ENCODE measurements around the gene CACNB3. TPM values are rescaled to one million over a fixed set of nuclear protein-coding genes. Genes with fewer than 3 reads are reported as not detected.

CACNB3 gene
- total and polyA plus RNA-seq, 12 donors: 2.2 to 13.5 (median 4.6) TPM

- no peak for TF ChIP-seq CTCF (IDR thresholded peaks at IDR 0.05)
- Histone ChIP-seq H3K27ac (no peak overlapping the region), H3K36me3 (peaks cover 0 to 13% (median 0%) of the 10 kb centered on the region in 9 donors), H3K4me1 (peaks cover 0 to 13% (median 6%) of the 10 kb centered on the region in 9 donors), H3K27me3 (peaks cover 0 to 33% (median 0%) of the 10 kb centered on the region in 7 donors), H3K9me3 (no peaks in the 10 kb centered on the region), H3K4me3 (no peak overlapping the region)
- intact Hi-C loops (cut with DNase I): loop anchor here in 1 of 10 donors (10.0 kb wide), 1 partner anchor 74 kb away; no protein-coding TSS in a partner anchor
- DNase-seq (no peak), ATAC-seq (no peak)
- WGBS, 2 donors: 51 to 77% methylated on average over 2 of the region's 2 CpGs
These were observed 42.8 kb downstream of the CACNB3 start for GRCh38 chr12:48861111-48861510.

- Histone ChIP-seq H3K9me3 (no peaks in the 10 kb centered on the region), H3K27ac (no peak overlapping the region), H3K4me3 (no peak overlapping the region), H3K4me1 (peaks cover 0 to 15% (median 6%) of the 10 kb centered on the region in 9 donors), H3K36me3 (peaks cover 0 to 10% (median 0%) of the 10 kb centered on the region in 9 donors), H3K27me3 (peaks cover 0 to 33% (median 0%) of the 10 kb centered on the region in 7 donors)
- no peak for TF ChIP-seq CTCF (IDR thresholded peaks at IDR 0.05)
- intact Hi-C loops (cut with DNase I): loop anchor here in 1 of 10 donors (10.0 kb wide), 1 partner anchor 72 kb away; no protein-coding TSS in a partner anchor
- ATAC-seq: no peak
- no peak for DNase-seq
- 69 to 76% methylated on average over 5 of the region's 5 CpGs for WGBS, 2 donors
These were observed 44.5 kb downstream of the CACNB3 start for GRCh38 chr12:48862760-48863159.

- peaks cover 0 to 7% (median 0%) of the 10 kb centered on the region in 9 donors for H3K36me3 ChIP-seq
These were observed 45.0 kb downstream of the CACNB3 start for GRCh38 chr12:48863291-48863690.

More at GRCh38 chr12:48863291-48863690, 45.0 kb downstream of the CACNB3 start:
- Histone ChIP-seq H3K4me1 (peaks cover 0 to 15% (median 6%) of the 10 kb centered on the region in 9 donors), H3K9me3 (no peaks in the 10 kb centered on the region), H3K4me3 (no peak overlapping the region), H3K27ac (no peak overlapping the region), H3K27me3 (peaks cover 0 to 33% (median 0%) of the 10 kb centered on the region in 7 donors)
- WGBS, 2 donors: 65 to 76% methylated on average over 4 of the region's 4 CpGs
- intact Hi-C loops (cut with DNase I): loop anchor here in 1 of 10 donors (10.0 kb wide), 1 partner anchor 72 kb away; no protein-coding TSS in a partner anchor
- TF ChIP-seq CTCF (IDR thresholded peaks at IDR 0.05): no peak
- no peak for ATAC-seq
- no peak for DNase-seq

Data from heart right ventricle (tissue), 16 donors.